GM18505 (cell line): ENCODE results near the gene NFIA.

ENCODE experiments used
- ATAC-seq: cut with Tn5 transposase; IDR thresholded peaks from one replicate; pipeline ENCODE4 v1.9.1; 2021; ENCODE audit not compliant: unreplicated experiment
- POLR2A ChIP-seq: IDR thresholded peaks from 4 replicates; pipeline ENCODE4 v1.6.1; 2011; ENCODE audit warnings: borderline replicate concordance; ENCODE audit not compliant: insufficient read depth, insufficient read length; ENCODE audit errors: extremely low read depth

Gene NFIA

DNA sequence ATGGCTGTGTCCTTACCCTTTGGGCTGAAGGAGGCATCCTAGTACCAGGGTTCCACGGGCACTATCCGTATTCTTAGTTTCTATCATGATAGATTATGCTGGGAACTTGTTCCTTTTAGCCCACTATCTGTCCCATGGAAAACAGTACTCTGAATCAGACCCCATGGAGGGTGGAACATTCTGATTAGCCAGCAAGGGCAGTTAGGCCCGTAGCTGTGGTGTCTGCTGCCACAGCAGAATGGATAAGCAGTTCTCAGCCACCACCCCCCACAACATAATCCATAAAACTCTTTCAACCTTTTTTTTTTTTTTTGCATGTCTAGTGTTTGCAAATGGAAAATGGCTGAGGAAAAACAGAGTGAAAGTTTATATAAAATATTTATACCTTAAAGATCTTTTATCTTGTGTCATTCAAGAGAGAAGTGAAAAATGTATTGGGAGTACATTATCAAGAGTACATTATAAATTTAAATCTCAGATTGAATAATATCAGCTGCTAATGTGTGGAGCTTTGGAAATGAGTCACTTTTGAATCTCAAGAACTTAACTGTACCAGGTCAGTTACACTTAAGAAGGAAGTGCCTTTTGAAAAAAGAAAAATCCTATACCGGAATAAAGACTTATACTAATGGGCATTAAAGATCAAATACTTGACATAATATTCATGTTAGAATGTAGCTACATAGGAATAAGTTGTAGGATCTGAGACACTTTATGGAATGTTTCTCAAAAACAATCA, 80.3 kb downstream of the NFIA start:
- ATAC-seq, result no peak
- TF ChIP-seq POLR2A, result no peak

DNA sequence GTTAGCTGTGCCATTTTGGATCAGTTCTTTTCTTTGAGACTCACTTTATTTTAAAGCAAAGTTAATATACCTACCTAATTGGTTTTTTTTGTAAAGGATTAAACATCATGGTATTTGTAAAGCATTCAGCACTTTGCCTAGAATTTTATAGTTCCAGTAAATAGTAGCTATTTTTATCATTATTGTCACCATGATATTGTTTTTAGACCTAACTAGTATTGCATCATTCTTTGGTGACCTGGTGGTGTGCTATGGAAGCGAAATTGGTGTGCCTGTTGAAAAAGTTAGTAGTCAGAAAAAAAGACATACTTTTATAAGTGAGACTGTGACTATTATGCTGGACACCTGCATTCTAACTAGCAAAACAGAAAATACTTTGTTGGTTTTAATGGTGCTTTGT, 81.0 kb downstream of the NFIA start:
- TF ChIP-seq POLR2A, result no peak
- no peak for ATAC-seq

- ATAC-seq, result no peak
- no peak for TF ChIP-seq POLR2A
Measured at GRCh38 chr1:61165402-61165801, 83.0 kb downstream of the NFIA start.

DNA sequence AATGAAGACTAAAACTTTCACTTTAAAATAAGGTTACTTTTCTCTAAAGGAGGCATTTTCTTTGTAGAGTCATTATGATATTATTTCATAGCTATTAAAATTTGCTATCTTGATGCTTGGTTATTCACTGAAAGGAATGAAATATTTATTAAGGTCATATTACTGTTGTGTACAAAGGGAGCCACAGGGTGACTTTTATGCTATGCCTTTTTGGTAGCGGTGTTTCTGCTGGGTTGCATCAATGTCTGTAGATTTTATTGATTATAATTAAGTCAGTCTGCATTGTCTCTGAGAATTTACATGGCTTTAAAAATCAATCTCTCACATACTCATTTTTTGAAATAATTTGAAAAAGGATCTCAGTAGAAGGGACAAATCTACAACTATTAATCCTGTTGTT, 84.9 kb downstream of the NFIA start:
- ATAC-seq, result no peak
- no peak for TF ChIP-seq POLR2A

- ATAC-seq, result no peak
- TF ChIP-seq POLR2A, result no peak
Measured at GRCh38 chr1:61169045-61169444, 86.7 kb downstream of the NFIA start.

- no peak for TF ChIP-seq POLR2A
- ATAC-seq, result no peak
Measured at GRCh38 chr1:61169634-61170033, 87.3 kb downstream of the NFIA start.

GRCh38 chr1:61170328-61171238, 88.2 kb downstream of the NFIA start:
- no peak for ATAC-seq
- no peak for TF ChIP-seq POLR2A

- TF ChIP-seq POLR2A, result no peak
- no peak for ATAC-seq
Measured at GRCh38 chr1:61171346-61171745, 89.0 kb downstream of the NFIA start.

GRCh38 chr1:61171974-61172373, 89.6 kb downstream of the NFIA start:
- no peak for TF ChIP-seq POLR2A
- no peak for ATAC-seq

GRCh38 chr1:61173118-61173517, 90.8 kb downstream of the NFIA start:
- no peak for TF ChIP-seq POLR2A
- ATAC-seq, result no peak

DNA sequence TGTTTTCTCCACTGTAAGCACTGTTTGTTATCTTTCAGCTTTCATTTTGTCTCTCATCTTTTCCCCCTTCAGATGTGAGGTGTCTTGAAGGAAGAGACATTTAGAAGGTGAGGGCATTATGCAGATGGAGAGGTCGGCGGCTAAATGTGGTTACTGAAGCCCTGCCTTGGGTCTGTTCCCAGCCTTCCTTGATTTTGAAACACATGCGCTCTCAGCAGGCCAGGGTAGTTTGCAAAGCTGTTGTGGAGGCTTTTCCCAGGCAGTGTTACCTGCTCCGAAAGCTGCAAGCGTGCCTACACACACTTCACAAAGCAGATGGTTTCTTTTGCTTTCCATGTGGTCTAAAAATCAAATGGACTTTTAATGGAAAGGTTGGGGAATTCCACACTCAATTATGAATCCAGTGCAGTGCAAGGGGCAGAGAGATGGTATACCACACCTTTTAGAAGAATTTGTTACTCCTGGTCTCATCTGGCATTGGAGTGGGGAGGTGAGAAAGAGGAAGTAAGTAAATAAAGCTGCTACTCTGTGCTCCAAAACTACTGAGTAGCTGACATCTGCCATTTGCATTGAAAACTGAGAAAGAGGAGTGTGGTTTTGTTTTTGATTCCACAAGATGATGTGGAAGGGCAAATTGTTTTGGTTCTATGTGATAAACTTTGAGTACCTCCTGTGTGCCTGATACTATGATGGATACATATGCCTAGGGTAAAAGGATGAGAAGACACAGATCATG, 91.9 kb downstream of the NFIA start:
- TF ChIP-seq POLR2A, result no peak
- no peak for ATAC-seq

DNA sequence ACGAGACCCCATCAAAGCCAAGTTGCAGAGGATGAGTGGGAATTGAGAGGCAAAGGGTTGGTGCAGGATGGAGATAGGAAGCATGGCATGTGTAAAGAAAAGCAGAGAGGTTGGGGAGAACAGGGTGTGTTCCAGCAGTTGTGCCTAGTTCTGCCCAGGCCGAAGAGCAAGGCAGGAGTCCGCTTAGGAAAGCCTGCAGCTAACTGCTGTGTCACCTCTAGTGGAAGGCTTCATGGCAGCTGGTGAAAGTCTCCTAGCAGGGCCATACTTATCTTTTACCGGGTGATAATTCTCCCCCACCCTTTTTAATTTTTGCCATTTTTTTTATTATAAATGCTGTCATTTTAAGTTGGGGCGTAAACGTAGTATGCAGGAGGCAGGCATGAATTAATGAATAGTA, 93.6 kb downstream of the NFIA start:
- TF ChIP-seq POLR2A, result no peak
- no peak for ATAC-seq

GRCh38 chr1:61181067-61182038, 99.0 kb downstream of the NFIA start:
- no peak for ATAC-seq
- TF ChIP-seq POLR2A, result no peak

DNA sequence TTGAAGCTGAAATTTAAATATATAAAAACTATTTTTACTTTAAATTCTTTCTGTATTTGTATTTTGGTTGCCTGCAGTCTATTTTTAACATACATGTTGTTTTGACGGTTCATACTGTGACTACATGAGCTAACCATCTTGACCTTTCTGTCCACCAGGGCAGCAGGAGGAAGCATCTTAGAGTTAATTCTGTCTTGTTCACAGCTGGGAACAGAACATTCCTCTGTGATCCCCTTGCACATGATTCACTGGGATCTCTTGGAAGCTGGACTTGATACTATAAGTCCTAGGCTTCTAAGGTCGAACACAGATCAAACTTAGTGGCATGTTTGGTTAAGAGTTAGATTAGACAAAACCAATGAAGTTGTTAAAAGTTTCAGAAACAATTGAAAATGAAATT, 99.7 kb downstream of the NFIA start:
- ATAC-seq, result no peak
- no peak for TF ChIP-seq POLR2A
